ENCODE results near the gene TFIP11.

The TFIP11 gene

DNA sequence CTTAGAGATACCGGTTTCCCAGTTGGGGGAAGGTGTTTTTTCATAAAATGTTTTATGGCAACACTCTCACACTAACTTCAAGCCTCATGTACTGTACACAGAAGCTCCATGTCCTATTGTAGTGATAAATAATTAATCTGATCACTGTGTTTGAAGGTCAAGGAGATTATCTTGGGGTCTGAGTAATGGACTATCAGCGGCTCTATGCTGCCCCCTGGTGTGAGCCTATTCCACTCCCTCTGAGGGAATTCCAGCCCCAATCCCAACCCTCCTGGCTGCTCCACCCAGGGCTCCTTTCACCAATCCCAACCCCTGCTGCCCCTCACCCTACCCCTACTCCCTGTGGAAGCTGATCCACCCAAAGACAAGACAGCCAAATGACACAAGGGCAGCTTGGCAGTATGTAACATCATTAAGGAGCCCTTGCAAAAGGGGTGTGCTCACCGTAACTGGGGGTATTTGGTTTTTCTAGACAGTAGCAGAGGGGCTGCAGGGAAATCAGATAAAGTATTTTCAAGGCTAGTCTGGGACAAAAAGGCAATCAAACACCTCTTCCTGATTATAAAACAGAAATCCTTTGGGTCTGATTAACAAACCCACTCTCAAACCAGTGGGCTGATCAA lies 51.0 kb downstream of the TFIP11 start:
- Histone ChIP-seq H3K27me3 (ENCODE audit: insufficient read depth, poor library complexity, severe bottlenecking) (no peaks in the 10 kb centered on the region), H3K4me3 (replicated peaks; ENCODE audit: insufficient read depth, low read length) (no peak overlapping the region), H3K27ac (replicated peaks) (no peak overlapping the region)
- peak in 1 of 2 experiments; percentile 25 for DNase-seq (ENCODE audit: low read depth in 1 of 2, low spot score in 1 of 2)
- no peak for TF ChIP-seq GABPA (IDR thresholded peaks at IDR 0.05; ENCODE audit: low read depth)
- TF ChIP-seq, protein P1, sequence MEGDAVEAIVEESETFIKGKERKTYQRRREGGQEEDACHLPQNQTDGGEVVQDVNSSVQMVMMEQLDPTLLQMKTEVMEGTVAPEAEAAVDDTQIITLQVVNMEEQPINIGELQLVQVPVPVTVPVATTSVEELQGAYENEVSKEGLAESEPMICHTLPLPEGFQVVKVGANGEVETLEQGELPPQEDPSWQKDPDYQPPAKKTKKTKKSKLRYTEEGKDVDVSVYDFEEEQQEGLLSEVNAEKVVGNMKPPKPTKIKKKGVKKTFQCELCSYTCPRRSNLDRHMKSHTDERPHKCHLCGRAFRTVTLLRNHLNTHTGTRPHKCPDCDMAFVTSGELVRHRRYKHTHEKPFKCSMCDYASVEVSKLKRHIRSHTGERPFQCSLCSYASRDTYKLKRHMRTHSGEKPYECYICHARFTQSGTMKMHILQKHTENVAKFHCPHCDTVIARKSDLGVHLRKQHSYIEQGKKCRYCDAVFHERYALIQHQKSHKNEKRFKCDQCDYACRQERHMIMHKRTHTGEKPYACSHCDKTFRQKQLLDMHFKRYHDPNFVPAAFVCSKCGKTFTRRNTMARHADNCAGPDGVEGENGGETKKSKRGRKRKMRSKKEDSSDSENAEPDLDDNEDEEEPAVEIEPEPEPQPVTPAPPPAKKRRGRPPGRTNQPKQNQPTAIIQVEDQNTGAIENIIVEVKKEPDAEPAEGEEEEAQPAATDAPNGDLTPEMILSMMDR (IDR thresholded peaks at IDR 0.05; ENCODE audit: insufficient read depth, low read length): peak; percentile 57

DNA sequence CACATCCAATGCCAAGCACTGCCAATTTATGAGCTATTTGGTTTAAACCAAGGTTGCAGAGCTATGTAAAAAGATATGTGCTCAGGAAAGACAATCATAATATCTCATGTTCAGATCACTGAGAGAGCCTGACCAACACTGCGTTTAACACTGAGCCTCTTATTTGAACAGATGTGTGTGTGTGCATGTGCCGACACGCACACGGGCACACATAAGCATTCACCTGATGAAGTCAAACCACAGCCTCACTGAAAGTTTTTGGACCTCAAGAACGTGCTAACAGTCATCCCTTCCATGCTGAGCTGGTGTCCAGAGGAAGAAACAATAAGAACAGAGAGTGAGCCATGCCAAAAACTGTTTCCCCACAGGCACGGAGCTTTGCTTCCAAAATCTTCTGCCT lies 52.1 kb downstream of the TFIP11 start:
- DNase-seq (ENCODE audit: low read depth in 1 of 2, low spot score in 1 of 2): no peak
- TF ChIP-seq, protein P1 (IDR thresholded peaks at IDR 0.05; ENCODE audit: insufficient read depth, low read length): no peak
- TF ChIP-seq SPI1 (IDR thresholded peaks at IDR 0.05; ENCODE audit: borderline replicate concordance, low read depth) (no peak), POLR2AphosphoS5 (IDR thresholded peaks at IDR 0.05; ENCODE audit: low read depth) (no peak), GABPA (IDR thresholded peaks at IDR 0.05; ENCODE audit: low read depth) (no peak)
- TF ChIP-seq, protein P2, sequence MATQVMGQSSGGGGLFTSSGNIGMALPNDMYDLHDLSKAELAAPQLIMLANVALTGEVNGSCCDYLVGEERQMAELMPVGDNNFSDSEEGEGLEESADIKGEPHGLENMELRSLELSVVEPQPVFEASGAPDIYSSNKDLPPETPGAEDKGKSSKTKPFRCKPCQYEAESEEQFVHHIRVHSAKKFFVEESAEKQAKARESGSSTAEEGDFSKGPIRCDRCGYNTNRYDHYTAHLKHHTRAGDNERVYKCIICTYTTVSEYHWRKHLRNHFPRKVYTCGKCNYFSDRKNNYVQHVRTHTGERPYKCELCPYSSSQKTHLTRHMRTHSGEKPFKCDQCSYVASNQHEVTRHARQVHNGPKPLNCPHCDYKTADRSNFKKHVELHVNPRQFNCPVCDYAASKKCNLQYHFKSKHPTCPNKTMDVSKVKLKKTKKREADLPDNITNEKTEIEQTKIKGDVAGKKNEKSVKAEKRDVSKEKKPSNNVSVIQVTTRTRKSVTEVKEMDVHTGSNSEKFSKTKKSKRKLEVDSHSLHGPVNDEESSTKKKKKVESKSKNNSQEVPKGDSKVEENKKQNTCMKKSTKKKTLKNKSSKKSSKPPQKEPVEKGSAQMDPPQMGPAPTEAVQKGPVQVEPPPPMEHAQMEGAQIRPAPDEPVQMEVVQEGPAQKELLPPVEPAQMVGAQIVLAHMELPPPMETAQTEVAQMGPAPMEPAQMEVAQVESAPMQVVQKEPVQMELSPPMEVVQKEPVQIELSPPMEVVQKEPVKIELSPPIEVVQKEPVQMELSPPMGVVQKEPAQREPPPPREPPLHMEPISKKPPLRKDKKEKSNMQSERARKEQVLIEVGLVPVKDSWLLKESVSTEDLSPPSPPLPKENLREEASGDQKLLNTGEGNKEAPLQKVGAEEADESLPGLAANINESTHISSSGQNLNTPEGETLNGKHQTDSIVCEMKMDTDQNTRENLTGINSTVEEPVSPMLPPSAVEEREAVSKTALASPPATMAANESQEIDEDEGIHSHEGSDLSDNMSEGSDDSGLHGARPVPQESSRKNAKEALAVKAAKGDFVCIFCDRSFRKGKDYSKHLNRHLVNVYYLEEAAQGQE (IDR thresholded peaks at IDR 0.05; ENCODE audit: insufficient replicate concordance, low read depth): no peak

DNA sequence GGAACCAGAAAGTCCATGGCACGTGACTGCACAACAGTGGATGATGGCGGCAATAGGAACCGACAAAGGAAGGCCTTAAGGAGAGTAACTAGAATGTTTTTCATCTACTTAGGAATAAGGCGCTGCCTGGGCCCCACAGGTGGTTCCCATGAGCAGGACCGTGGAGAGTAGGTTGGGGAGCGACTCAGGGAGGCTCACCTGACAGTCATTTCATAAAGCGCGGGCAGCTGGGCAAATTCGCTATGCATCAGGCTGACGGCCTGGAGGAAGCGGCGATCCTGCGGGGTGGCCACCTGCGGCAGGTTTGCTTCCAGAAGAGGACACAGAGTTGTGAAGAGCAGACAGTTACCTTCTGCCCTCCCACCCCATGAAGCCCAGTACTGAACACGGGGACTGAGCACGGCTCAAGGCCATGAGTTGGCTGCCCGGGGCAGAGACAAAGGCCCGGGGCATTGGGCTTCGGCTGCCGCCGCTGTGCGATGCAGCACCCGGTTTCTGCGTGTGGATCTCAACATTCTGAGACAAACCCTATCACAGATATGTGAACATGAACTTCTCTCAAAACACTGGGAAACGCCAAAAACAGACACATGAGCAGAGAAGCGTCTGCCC lies 54.5 kb downstream of the TFIP11 start:
- H3K27me3 ChIP-seq (ENCODE audit: insufficient read depth, poor library complexity, severe bottlenecking): no peaks in the 10 kb centered on the region
- no peak overlapping the region for H3K4me3 ChIP-seq (replicated peaks; ENCODE audit: insufficient read depth, low read length)
- DNase-seq (ENCODE audit: low read depth in 1 of 2, low spot score in 1 of 2): no peak
- no peak overlapping the region for H3K27ac ChIP-seq (replicated peaks)
- TF ChIP-seq, protein P2 (IDR thresholded peaks at IDR 0.05; ENCODE audit: insufficient replicate concordance, low read depth): no peak
- TF ChIP-seq POLR2AphosphoS5 (IDR thresholded peaks at IDR 0.05; ENCODE audit: low read depth) (no peak), GABPA (IDR thresholded peaks at IDR 0.05; ENCODE audit: low read depth) (no peak), SPI1 (IDR thresholded peaks at IDR 0.05; ENCODE audit: borderline replicate concordance, low read depth) (no peak)
- TF ChIP-seq, protein P1 (IDR thresholded peaks at IDR 0.05; ENCODE audit: insufficient read depth, low read length): no peak

More for the DNA sequence above, 52.1 kb downstream of the TFIP11 start:
- H3K27me3 ChIP-seq (ENCODE audit: insufficient read depth, poor library complexity, severe bottlenecking): no peaks in the 10 kb centered on the region
- H3K4me3 ChIP-seq (replicated peaks; ENCODE audit: insufficient read depth, low read length): no peak overlapping the region
- no peak overlapping the region for H3K27ac ChIP-seq (replicated peaks)

All from HL-60 (cell line).